IMR-90 (cell line): Measurements from ENCODE around the gene CNOT2. TPM values are rescaled to one million over a fixed set of nuclear protein-coding genes. Genes with fewer than 3 reads are reported as not detected.

ENCODE experiments used
- ATAC-seq: fragments of 200-7000 bp; cut with Tn5 transposase; 2 replicates; pipeline ENCODE4 v1.9.1; 2020; ENCODE audit warnings: low read depth, mild to moderate bottlenecking, moderate library complexity
- BruUV-seq: library from RNA; stranded (reverse); fragments of 400-500 nt; replicated peaks from 2 replicates; lab custom pipeline; 2021; lab: Mats Ljungman, UMichigan
- CTCF ChIA-PET: fragments of 300-600 bp; formaldehyde crosslinking; extraction: SDS; loops from one replicate; lab custom pipeline; 2021; ENCODE audit warnings: antibody characterized with exemption; lab: Yijun Ruan, JAX
- POLR2A ChIA-PET: fragments of 300-600 bp; sonication (Branson Sonifier 250); formaldehyde crosslinking; loops from one replicate; lab custom pipeline; 2022; ENCODE audit warnings: antibody characterized with exemption; ENCODE audit not compliant: unreplicated experiment; lab: Charles Lee
- DNase-seq: peaks from one replicate; pipeline ENCODE4 v3.0.0; 2013
- H2AFZ ChIP-seq: replicated peaks from 2 replicates; pipeline ENCODE3; 2013; ENCODE audit warnings: low read length, mild to moderate bottlenecking; ENCODE audit not compliant: poor library complexity
- H2AK5ac ChIP-seq: 2 replicates; pipeline ENCODE4 v1.6.1; 2013; ENCODE audit warnings: low read depth, low read length, inconsistent platforms
- H2AK9ac ChIP-seq: replicated peaks from 2 replicates; pipeline ENCODE3; 2013; ENCODE audit warnings: mild to moderate bottlenecking, low read depth, low read length, moderate library complexity; ENCODE audit not compliant: poor library complexity
- H2BK120ac ChIP-seq: 2 replicates; pipeline ENCODE4 v1.6.1; 2013; ENCODE audit warnings: low read depth, low read length, inconsistent platforms
- H2BK15ac ChIP-seq: 3 replicates; pipeline ENCODE4 v1.6.1; 2013; ENCODE audit warnings: low read depth, low read length, inconsistent platforms
- H2BK20ac ChIP-seq: 2 replicates; pipeline ENCODE4 v1.6.1; 2013; ENCODE audit warnings: low read depth, mild to moderate bottlenecking, inconsistent platforms, low read length, moderate library complexity
- H2BK5ac ChIP-seq: 2 replicates; pipeline ENCODE4 v1.6.1; 2013; ENCODE audit warnings: mild to moderate bottlenecking, low read depth, low read length, inconsistent platforms; ENCODE audit not compliant: poor library complexity, severe bottlenecking
- H3K14ac ChIP-seq: replicated peaks from 2 replicates; pipeline ENCODE4 v1.6.1; 2013; ENCODE audit warnings: low read depth, low read length, inconsistent platforms
- H3K18ac ChIP-seq: 2 replicates; pipeline ENCODE4 v1.6.1; 2013; ENCODE audit warnings: low read depth, low read length, control low read depth
- H3K23ac ChIP-seq: 2 replicates; pipeline ENCODE4 v1.6.1; 2013; ENCODE audit warnings: low read depth, low read length, inconsistent platforms
- H3K27ac ChIP-seq: 2 replicates; pipeline ENCODE4 v1.5.1; 2013; ENCODE audit warnings: mild to moderate bottlenecking, control low read depth, low read length; ENCODE audit not compliant: insufficient read depth
- H3K27me3 ChIP-seq: 2 replicates; pipeline ENCODE4 v1.6.1; 2013; ENCODE audit warnings: low read length; ENCODE audit not compliant: control insufficient read depth, insufficient read depth
- H3K36me3 ChIP-seq: 2 replicates; pipeline ENCODE4 v1.6.1; 2013; ENCODE audit warnings: low read length, mixed read lengths; ENCODE audit not compliant: control insufficient read depth, insufficient read depth
- H3K4ac ChIP-seq: 2 replicates; pipeline ENCODE4 v1.6.1; 2013; ENCODE audit warnings: low read depth, low read length, inconsistent platforms
- H3K4me1 ChIP-seq: 2 replicates; pipeline ENCODE4 v1.6.1; 2013; ENCODE audit warnings: low read length, mixed read lengths; ENCODE audit not compliant: control insufficient read depth, insufficient read depth
- H3K4me2 ChIP-seq: 2 replicates; pipeline ENCODE4 v1.6.1; 2013; ENCODE audit warnings: low read depth, mild to moderate bottlenecking, control low read depth, low read length, moderate library complexity
- H3K4me3 ChIP-seq: 2 replicates; pipeline ENCODE4 v1.5.1; 2013; ENCODE audit warnings: low read depth, mild to moderate bottlenecking, control low read depth, low read length, moderate library complexity; ENCODE audit not compliant: insufficient read depth
- H3K56ac ChIP-seq: 2 replicates; pipeline ENCODE4 v1.6.1; 2013; ENCODE audit warnings: low read length, inconsistent platforms; ENCODE audit not compliant: insufficient read depth; ENCODE audit errors: extremely low read depth
- H3K79me1 ChIP-seq, 2 experiments: 2 replicates each; pipeline ENCODE4 v1.6.1; 2013; ENCODE audit warnings: low read length in 2 of 2, inconsistent platforms in 1 of 2, low read depth in 1 of 2
- H3K9ac ChIP-seq: 2 replicates; pipeline ENCODE4 v1.6.1; 2013; ENCODE audit warnings: low read depth, low read length, control low read depth
- H3K9me1 ChIP-seq: 2 replicates; pipeline ENCODE4 v1.6.1; 2013; ENCODE audit warnings: low read length, inconsistent platforms; ENCODE audit not compliant: insufficient read depth
- H3K9me3 ChIP-seq: 2 replicates; pipeline ENCODE4 v1.6.1; 2013; ENCODE audit warnings: low read length; ENCODE audit not compliant: control insufficient read depth, insufficient read depth
- H4K20me1 ChIP-seq: 2 replicates; pipeline ENCODE4 v1.6.1; 2013; ENCODE audit warnings: low read length, inconsistent platforms; ENCODE audit not compliant: insufficient read depth
- H4K5ac ChIP-seq: 2 replicates; pipeline ENCODE4 v1.6.1; 2013; ENCODE audit warnings: mild to moderate bottlenecking, low read depth, low read length, control low read depth
- H4K8ac ChIP-seq, 2 experiments: 2 replicates each; pipeline ENCODE4 v1.6.1; 2013; ENCODE audit warnings: low read depth in 2 of 2, low read length in 2 of 2, control low read depth in 1 of 2, inconsistent platforms in 1 of 2
- H4K91ac ChIP-seq: 2 replicates; pipeline ENCODE4 v1.6.1; 2013; ENCODE audit warnings: low read depth, low read length, inconsistent platforms; ENCODE audit not compliant: insufficient read depth
- NFE2L2 ChIP-seq: fragments of 150-350 bp; IDR thresholded peaks from 2 replicates; pipeline ENCODE4 v1.6.1; 2016; ENCODE audit warnings: low read depth, mild to moderate bottlenecking, low read length
- POLR2A ChIP-seq: IDR thresholded peaks from 2 replicates; pipeline ENCODE4 v1.6.1; 2012; ENCODE audit warnings: mild to moderate bottlenecking, low read depth, low read length
- SMC3 ChIP-seq: fragments of 150-350 bp; IDR thresholded peaks from 2 replicates; pipeline ENCODE4 v1.6.1; 2016; ENCODE audit warnings: low read depth, mild to moderate bottlenecking, antibody characterized with exemption, low read length, moderate library complexity
- WGBS, 2 experiments: methylation state at CpG; one replicate each; pipeline versions ENCODE4 v1.1.5 to v1.1.7; 2013; ENCODE audit warnings: missing lambda C conversion rate in 2 of 2; ENCODE audit not compliant: insufficient read length in 1 of 2; ENCODE audit errors: extremely low coverage in 2 of 2; 5-methylcytosine and 5-hydroxymethylcytosine counted together
- dilution Hi-C: fragments of 300-500 bp; cut with HindIII; formaldehyde crosslinking; loops from one replicate; pipeline ENCODE4 v1.14.3; 2018; ENCODE audit warnings: low sequenced_read_pairs; ENCODE audit not compliant: unreplicated experiment
- in situ Hi-C: fragments of 300-500 bp; cut with MboI; formaldehyde crosslinking; loops from 3 replicates; pipeline ENCODE4 v1.14.3; 2019; ENCODE audit warnings: low sequenced_read_pairs, inconsistent platforms, mixed read lengths
- intact Hi-C: fragments of 100-400 bp; cut with micrococcal nuclease; formaldehyde crosslinking; loops from 2 replicates; pipeline ENCODE4 v1.10.0; 2022
- polyA plus RNA-seq, 3 experiments: library from polyadenylated mRNA; depleted of rRNA; stranded (reverse); fragments of >200 nt; gene quantifications; 2 replicates each; pipeline ENCODE4 v1.2.3, GENCODE V29; 2012; ENCODE audit warnings: low replicate concordance in 1 of 3
- total RNA-seq: library from RNA; depleted of rRNA; stranded (reverse); fragments of >200 nt; gene quantifications from 2 replicates; pipeline ENCODE4 v1.2.3, GENCODE V29; 2012

CNOT2 gene
- total and polyA plus RNA-seq, 2 of the 4 experiments (the other 2 are of a cell fraction), result 63.4 to 159 TPM

GRCh38 chr12:70334742-70335141, 91.5 kb downstream of the CNOT2 start:
- Histone ChIP-seq H2AK9ac (no peak overlapping the region), H4K20me1 (no peaks in the 10 kb centered on the region), H3K4me2 (no peak overlapping the region), H3K36me3 (peaks cover 19% of the 10 kb centered on the region), H3K79me1 (peaks cover 9 to 12% of the 10 kb centered on the region in 2 experiments; a peak in 3 of 4 replicates), H2BK20ac (no peak overlapping the region), H3K9me1 (peaks cover 3% of the 10 kb centered on the region; the same call in 1 of the 2 replicates), H3K4me1 (no peaks in the 10 kb centered on the region), H4K5ac (no peak overlapping the region), H2BK120ac (no peak overlapping the region), H2BK5ac (no peak overlapping the region), H4K8ac (no peak overlapping the region), H3K18ac (no peak overlapping the region), H3K9me3 (no peaks in the 10 kb centered on the region), H2AFZ (no peak overlapping the region), H3K9ac (no peak overlapping the region), H3K4me3 (no peak overlapping the region), H3K56ac (no peak overlapping the region), H2BK15ac (no peak overlapping the region), H3K27me3 (no peaks in the 10 kb centered on the region), H3K23ac (no peak overlapping the region), H4K91ac (no peak overlapping the region), H3K4ac (no peak overlapping the region), H2AK5ac (no peak overlapping the region), H3K14ac (no peak overlapping the region), H3K27ac (no peak overlapping the region)
- TF ChIP-seq NFE2L2, result no peak
- no peak for TF ChIP-seq POLR2A
- no peak for TF ChIP-seq SMC3
- no TSS peak for BruUV-seq
- intact Hi-C loops (no loop called here), dilution Hi-C loops (no loop called here), in situ Hi-C loops (no loop called here)
- WGBS, 2 experiments, result 90% methylated on average over 5 of the region's 8 CpGs; no CpG with 5 or more reads in 1 of the 2 experiments
- ChIA-PET POLR2A (interaction anchor here (0.5 kb wide), 1 partner anchor 27 kb away, joined by 3 read pairs; no protein-coding TSS in a partner anchor), CTCF (no interaction called here)
- ATAC-seq, result no peak
- no peak for DNase-seq
